WTC11 (cell line): ENCODE results near the gene CPA4. TPM values are rescaled to one million over a fixed set of nuclear protein-coding genes. Genes with fewer than 3 reads are reported as not detected.

ENCODE experiments used
- ATAC-seq: fragments of 200-7000 bp; cut with Tn5 transposase; 2 replicates; pipeline ENCODE4 v1.10.0; 2021; ENCODE audit warnings: mild to moderate bottlenecking, moderate library complexity
- CTCF ChIA-PET: fragments of 300-600 bp; sonication (Branson Sonifier 250); formaldehyde crosslinking; loops from one replicate; lab custom pipeline; 2021; ENCODE audit warnings: antibody characterized with exemption; lab: Charles Lee
- POLR2A ChIA-PET: fragments of 350-600 bp; sonication (Branson Sonifier 250); formaldehyde crosslinking; loops from one replicate; lab custom pipeline; 2021; ENCODE audit warnings: antibody characterized with exemption; lab: Charles Lee
- DNase-seq: peaks from one replicate; pipeline ENCODE4 v3.0.0; 2021; ENCODE audit warnings: low spot score
- H3K27ac Mint-ChIP-seq: 2 replicates; pipeline ENCODE4 v1.8.0; 2021; ENCODE audit warnings: mixed read lengths
- H3K27me3 Mint-ChIP-seq: 2 replicates; pipeline ENCODE4 v1.8.0; 2021; ENCODE audit warnings: low read depth, mild to moderate bottlenecking, moderate library complexity, mixed read lengths
- H3K36me3 Mint-ChIP-seq: 2 replicates; pipeline ENCODE4 v1.8.0; 2021; ENCODE audit warnings: mixed read lengths
- H3K4me1 Mint-ChIP-seq: 2 replicates; pipeline ENCODE4 v1.8.0; 2022; ENCODE audit warnings: mixed read lengths
- H3K4me3 Mint-ChIP-seq: 2 replicates; pipeline ENCODE4 v1.8.0; 2021; ENCODE audit warnings: mild to moderate bottlenecking, moderate library complexity, mixed read lengths
- H3K9me3 Mint-ChIP-seq: 2 replicates; pipeline ENCODE4 v1.8.0; 2021; ENCODE audit warnings: mixed read lengths
- FOXJ3 ChIP-seq: sonication (generic); formaldehyde crosslinking; IDR thresholded peaks from 2 replicates; pipeline ENCODE4 v1.9.0; 2021; ENCODE audit warnings: missing genetic modification reagents, mild to moderate bottlenecking, borderline replicate concordance
- FOXK1 ChIP-seq: sonication (generic); formaldehyde crosslinking; IDR thresholded peaks from 2 replicates; pipeline ENCODE4 v1.8.0; 2022; ENCODE audit warnings: mild to moderate bottlenecking, moderate library complexity, missing genetic modification reagents
- NFATC4 ChIP-seq: fragments of 250-450 bp; sonication (Bioruptor Pico); IDR thresholded peaks from 2 replicates; pipeline ENCODE4 v1.9.0; 2021; ENCODE audit warnings: mild to moderate bottlenecking
- OVOL2 ChIP-seq: fragments of 250-450 bp; sonication (Bioruptor Pico); IDR thresholded peaks from 2 replicates; pipeline ENCODE4 v1.9.0; 2021; ENCODE audit warnings: mild to moderate bottlenecking, borderline replicate concordance
- PRRX2 ChIP-seq: fragments of 250-450 bp; sonication (Bioruptor Pico); IDR thresholded peaks from 2 replicates; pipeline ENCODE4 v1.8.0; 2021; ENCODE audit warnings: mild to moderate bottlenecking
- RORB ChIP-seq: fragments of 250-450 bp; sonication (Bioruptor Pico); IDR thresholded peaks from 2 replicates; pipeline ENCODE4 v1.9.0; 2021; ENCODE audit warnings: mild to moderate bottlenecking
- SOX15 ChIP-seq: fragments of 250-450 bp; sonication (Bioruptor Pico); IDR thresholded peaks from 2 replicates; pipeline ENCODE4 v1.9.0; 2021; ENCODE audit warnings: mild to moderate bottlenecking
- ZNF121 ChIP-seq: sonication (generic); formaldehyde crosslinking; IDR thresholded peaks from 2 replicates; pipeline ENCODE4 v1.8.0; 2023; ENCODE audit warnings: missing genetic modification reagents
- ZNF317 ChIP-seq: sonication (generic); formaldehyde crosslinking; IDR thresholded peaks from 2 replicates; pipeline ENCODE4 v1.8.1; 2023; ENCODE audit warnings: low read depth, mild to moderate bottlenecking, moderate library complexity, missing genetic modification reagents, borderline replicate concordance
- total RNA-seq: library from RNA; stranded (reverse); gene quantifications from 3 replicates; pipeline ENCODE4 v1.2.3, GENCODE V29; 2021
- TF ChIP-seq, protein P1 (sequence below): sonication (generic); formaldehyde crosslinking; IDR thresholded peaks from 2 replicates; pipeline ENCODE4 v1.8.0; 2023; ENCODE audit warnings: missing genetic modification reagents
- TF ChIP-seq, protein P2 (sequence below): sonication (generic); formaldehyde crosslinking; IDR thresholded peaks from 2 replicates; pipeline ENCODE4 v1.8.1; 2022; ENCODE audit warnings: missing genetic modification reagents, borderline replicate concordance
- TF ChIP-seq, protein P3 (sequence below): sonication (generic); formaldehyde crosslinking; IDR thresholded peaks from 2 replicates; pipeline ENCODE4 v1.8.1; 2022; ENCODE audit warnings: mild to moderate bottlenecking, missing genetic modification reagents, moderate library complexity, borderline replicate concordance
- TF ChIP-seq, protein P4 (sequence below): sonication (generic); formaldehyde crosslinking; IDR thresholded peaks from 2 replicates; pipeline ENCODE4 v1.8.0; 2022; ENCODE audit warnings: missing genetic modification reagents
- TF ChIP-seq, protein P5 (sequence below): sonication (generic); formaldehyde crosslinking; IDR thresholded peaks from 2 replicates; pipeline ENCODE4 v1.8.1; 2023; ENCODE audit warnings: mild to moderate bottlenecking, missing genetic modification reagents, borderline replicate concordance
- TF ChIP-seq, protein P6 (sequence below): sonication (generic); formaldehyde crosslinking; conservative IDR thresholded peaks from 2 replicates; pipeline ENCODE4 v1.8.1; 2023; ENCODE audit warnings: mild to moderate bottlenecking, low read depth, missing genetic modification reagents, moderate library complexity

Gene CPA4
- total RNA-seq, 1 experiment from 2014 or later, result not detected

DNA sequence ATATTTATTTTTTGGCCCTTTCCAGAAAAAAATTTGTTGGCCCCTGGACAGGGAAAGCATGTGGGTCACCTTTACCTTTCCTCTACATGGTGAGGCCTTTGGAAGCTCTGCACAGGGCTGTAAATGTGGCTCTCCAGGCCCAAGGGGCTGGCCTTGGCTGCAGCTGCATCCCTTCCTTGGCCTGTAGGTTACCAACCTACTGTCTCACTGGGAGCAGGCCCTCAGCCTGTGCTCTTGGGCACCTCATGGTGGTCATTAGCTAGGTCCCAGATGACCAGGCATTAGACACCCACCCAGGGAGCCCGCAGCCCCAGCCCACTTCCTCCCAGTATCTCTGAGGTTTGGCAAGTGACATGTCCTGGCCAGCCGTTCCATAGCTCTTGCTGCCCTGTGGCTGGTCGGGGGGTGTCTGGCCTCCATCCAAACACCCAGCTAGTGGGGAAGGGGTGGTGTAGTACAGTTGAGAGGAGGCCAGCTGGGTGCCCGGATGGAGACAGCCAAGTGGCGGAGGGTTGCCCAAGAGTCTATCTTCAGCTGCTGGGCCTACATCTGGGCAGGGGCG is 44.5 kb downstream of the CPA4 start (continued):
- TF ChIP-seq, protein P1, sequence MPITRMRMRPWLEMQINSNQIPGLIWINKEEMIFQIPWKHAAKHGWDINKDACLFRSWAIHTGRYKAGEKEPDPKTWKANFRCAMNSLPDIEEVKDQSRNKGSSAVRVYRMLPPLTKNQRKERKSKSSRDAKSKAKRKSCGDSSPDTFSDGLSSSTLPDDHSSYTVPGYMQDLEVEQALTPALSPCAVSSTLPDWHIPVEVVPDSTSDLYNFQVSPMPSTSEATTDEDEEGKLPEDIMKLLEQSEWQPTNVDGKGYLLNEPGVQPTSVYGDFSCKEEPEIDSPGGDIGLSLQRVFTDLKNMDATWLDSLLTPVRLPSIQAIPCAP, result no peak
- TF ChIP-seq ZNF317 (CRISPR knock-in tag), result no peak
- TF ChIP-seq SOX15, result no peak
- TF ChIP-seq NFATC4 (CRISPR knock-in tag), result no peak
- no peak for TF ChIP-seq FOXJ3 (CRISPR knock-in tag)
- no peak for TF ChIP-seq PRRX2 (CRISPR knock-in tag)
- TF ChIP-seq, protein P2, sequence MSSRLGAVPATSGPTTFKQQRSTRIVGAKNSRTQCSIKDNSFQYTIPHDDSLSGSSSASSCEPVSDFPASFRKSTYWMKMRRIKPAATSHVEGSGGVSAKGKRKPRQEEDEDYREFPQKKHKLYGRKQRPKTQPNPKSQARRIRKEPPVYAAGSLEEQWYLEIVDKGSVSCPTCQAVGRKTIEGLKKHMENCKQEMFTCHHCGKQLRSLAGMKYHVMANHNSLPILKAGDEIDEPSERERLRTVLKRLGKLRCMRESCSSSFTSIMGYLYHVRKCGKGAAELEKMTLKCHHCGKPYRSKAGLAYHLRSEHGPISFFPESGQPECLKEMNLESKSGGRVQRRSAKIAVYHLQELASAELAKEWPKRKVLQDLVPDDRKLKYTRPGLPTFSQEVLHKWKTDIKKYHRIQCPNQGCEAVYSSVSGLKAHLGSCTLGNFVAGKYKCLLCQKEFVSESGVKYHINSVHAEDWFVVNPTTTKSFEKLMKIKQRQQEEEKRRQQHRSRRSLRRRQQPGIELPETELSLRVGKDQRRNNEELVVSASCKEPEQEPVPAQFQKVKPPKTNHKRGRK, result no peak
- no peak for TF ChIP-seq RORB (CRISPR knock-in tag)
- no peak for TF ChIP-seq FOXK1 (CRISPR knock-in tag)
- TF ChIP-seq, protein P3, sequence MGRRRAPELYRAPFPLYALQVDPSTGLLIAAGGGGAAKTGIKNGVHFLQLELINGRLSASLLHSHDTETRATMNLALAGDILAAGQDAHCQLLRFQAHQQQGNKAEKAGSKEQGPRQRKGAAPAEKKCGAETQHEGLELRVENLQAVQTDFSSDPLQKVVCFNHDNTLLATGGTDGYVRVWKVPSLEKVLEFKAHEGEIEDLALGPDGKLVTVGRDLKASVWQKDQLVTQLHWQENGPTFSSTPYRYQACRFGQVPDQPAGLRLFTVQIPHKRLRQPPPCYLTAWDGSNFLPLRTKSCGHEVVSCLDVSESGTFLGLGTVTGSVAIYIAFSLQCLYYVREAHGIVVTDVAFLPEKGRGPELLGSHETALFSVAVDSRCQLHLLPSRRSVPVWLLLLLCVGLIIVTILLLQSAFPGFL (CRISPR knock-in tag), result no peak
- no peak for TF ChIP-seq ZNF121 (CRISPR knock-in tag)
- TF ChIP-seq, protein P4, sequence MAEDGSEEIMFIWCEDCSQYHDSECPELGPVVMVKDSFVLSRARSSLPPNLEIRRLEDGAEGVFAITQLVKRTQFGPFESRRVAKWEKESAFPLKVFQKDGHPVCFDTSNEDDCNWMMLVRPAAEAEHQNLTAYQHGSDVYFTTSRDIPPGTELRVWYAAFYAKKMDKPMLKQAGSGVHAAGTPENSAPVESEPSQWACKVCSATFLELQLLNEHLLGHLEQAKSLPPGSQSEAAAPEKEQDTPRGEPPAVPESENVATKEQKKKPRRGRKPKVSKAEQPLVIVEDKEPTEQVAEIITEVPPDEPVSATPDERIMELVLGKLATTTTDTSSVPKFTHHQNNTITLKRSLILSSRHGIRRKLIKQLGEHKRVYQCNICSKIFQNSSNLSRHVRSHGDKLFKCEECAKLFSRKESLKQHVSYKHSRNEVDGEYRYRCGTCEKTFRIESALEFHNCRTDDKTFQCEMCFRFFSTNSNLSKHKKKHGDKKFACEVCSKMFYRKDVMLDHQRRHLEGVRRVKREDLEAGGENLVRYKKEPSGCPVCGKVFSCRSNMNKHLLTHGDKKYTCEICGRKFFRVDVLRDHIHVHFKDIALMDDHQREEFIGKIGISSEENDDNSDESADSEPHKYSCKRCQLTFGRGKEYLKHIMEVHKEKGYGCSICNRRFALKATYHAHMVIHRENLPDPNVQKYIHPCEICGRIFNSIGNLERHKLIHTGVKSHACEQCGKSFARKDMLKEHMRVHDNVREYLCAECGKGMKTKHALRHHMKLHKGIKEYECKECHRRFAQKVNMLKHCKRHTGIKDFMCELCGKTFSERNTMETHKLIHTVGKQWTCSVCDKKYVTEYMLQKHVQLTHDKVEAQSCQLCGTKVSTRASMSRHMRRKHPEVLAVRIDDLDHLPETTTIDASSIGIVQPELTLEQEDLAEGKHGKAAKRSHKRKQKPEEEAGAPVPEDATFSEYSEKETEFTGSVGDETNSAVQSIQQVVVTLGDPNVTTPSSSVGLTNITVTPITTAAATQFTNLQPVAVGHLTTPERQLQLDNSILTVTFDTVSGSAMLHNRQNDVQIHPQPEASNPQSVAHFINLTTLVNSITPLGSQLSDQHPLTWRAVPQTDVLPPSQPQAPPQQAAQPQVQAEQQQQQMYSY (CRISPR knock-in tag), result no peak

DNA sequence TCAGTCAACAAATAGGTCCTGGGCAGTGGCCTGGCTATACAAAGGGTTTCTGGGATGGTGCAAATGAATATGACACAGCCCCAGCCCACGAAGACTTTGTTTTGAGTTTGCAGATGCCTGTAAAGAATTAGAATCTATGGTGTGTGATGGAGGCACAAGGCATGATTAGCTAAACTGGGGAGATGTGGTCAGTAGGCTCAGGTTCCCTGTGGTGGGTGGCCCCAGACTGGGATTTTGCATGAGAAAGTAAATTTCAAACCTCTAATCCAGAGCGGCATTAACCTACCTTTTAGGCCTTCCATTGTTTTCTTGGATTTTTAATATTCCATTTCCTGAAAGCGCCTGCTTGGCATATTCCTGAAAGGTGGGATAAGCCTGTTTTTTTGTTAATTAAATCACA is 45.3 kb downstream of the CPA4 start:
- CTCF ChIA-PET, result interaction anchor here (1.3 kb wide), 2 partner anchors 12 to 149 kb away, joined by 3 read pairs; no protein-coding TSS in a partner anchor
- Mint-ChIP-seq H3K27ac (peak overlapping the region; percentile 53; the same call in 1 of the 2 replicates), H3K27me3 (no peaks in the 10 kb centered on the region), H3K36me3 (no peaks in the 10 kb centered on the region), H3K9me3 (no peaks in the 10 kb centered on the region), H3K4me1 (peaks cover 25% of the 10 kb centered on the region), H3K4me3 (no peak overlapping the region)
- peak; percentile 71 for ATAC-seq
- TF ChIP-seq, protein P5, sequence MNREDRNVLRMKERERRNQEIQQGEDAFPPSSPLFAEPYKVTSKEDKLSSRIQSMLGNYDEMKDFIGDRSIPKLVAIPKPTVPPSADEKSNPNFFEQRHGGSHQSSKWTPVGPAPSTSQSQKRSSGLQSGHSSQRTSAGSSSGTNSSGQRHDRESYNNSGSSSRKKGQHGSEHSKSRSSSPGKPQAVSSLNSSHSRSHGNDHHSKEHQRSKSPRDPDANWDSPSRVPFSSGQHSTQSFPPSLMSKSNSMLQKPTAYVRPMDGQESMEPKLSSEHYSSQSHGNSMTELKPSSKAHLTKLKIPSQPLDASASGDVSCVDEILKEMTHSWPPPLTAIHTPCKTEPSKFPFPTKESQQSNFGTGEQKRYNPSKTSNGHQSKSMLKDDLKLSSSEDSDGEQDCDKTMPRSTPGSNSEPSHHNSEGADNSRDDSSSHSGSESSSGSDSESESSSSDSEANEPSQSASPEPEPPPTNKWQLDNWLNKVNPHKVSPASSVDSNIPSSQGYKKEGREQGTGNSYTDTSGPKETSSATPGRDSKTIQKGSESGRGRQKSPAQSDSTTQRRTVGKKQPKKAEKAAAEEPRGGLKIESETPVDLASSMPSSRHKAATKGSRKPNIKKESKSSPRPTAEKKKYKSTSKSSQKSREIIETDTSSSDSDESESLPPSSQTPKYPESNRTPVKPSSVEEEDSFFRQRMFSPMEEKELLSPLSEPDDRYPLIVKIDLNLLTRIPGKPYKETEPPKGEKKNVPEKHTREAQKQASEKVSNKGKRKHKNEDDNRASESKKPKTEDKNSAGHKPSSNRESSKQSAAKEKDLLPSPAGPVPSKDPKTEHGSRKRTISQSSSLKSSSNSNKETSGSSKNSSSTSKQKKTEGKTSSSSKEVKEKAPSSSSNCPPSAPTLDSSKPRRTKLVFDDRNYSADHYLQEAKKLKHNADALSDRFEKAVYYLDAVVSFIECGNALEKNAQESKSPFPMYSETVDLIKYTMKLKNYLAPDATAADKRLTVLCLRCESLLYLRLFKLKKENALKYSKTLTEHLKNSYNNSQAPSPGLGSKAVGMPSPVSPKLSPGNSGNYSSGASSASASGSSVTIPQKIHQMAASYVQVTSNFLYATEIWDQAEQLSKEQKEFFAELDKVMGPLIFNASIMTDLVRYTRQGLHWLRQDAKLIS (CRISPR knock-in tag), result no peak
- TF ChIP-seq, protein P6, sequence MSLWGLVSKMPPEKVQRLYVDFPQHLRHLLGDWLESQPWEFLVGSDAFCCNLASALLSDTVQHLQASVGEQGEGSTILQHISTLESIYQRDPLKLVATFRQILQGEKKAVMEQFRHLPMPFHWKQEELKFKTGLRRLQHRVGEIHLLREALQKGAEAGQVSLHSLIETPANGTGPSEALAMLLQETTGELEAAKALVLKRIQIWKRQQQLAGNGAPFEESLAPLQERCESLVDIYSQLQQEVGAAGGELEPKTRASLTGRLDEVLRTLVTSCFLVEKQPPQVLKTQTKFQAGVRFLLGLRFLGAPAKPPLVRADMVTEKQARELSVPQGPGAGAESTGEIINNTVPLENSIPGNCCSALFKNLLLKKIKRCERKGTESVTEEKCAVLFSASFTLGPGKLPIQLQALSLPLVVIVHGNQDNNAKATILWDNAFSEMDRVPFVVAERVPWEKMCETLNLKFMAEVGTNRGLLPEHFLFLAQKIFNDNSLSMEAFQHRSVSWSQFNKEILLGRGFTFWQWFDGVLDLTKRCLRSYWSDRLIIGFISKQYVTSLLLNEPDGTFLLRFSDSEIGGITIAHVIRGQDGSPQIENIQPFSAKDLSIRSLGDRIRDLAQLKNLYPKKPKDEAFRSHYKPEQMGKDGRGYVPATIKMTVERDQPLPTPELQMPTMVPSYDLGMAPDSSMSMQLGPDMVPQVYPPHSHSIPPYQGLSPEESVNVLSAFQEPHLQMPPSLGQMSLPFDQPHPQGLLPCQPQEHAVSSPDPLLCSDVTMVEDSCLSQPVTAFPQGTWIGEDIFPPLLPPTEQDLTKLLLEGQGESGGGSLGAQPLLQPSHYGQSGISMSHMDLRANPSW (CRISPR knock-in tag), result no peak
- TF ChIP-seq OVOL2 (CRISPR knock-in tag), result no peak
- TF ChIP-seq, all 79 proteins: peak for 0
- no peak for DNase-seq
- POLR2A ChIA-PET, result no interaction called here
